Astrocyte (in vitro differentiated cells and primary cell): ENCODE results near the gene RALGPS1.

Experiments
- EZH2 ChIP-seq: IDR thresholded peaks from 2 replicates; pipeline ENCODE4 v1.6.1; 2012; ENCODE audit warnings: mild to moderate bottlenecking, low read length, inconsistent platforms; ENCODE audit not compliant: insufficient read depth
- TF ChIP-seq, protein P1 (sequence below): IDR thresholded peaks from 2 replicates; pipeline ENCODE4 v1.5.1; 2011; ENCODE audit warnings: low read depth, mild to moderate bottlenecking, inconsistent platforms, low read length, moderate library complexity; ENCODE audit not compliant: insufficient read depth

DNA sequence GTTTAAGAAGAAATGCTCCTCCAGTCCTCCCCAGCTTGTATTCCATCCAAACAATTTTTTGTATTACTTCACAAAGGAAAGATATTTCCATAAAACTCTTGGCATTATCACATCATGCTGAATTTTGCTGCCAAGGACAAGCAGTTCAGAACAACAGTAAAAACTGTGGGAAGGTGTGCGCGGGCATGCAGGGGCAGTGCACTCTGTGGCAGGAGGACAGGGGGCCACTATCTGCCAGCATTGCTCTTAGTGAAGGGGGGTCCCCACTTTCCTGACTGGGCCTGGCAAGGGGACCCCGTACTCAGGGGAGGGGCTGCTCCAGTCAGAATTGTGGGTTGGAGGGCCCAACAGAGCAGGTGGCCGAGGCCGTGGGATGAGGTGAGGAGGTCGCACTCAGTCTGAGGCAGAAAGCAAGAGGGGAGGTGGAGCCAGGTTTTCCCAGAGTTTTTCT lies 175.1 kb downstream of the RALGPS1 start:
- TF ChIP-seq, protein P1, sequence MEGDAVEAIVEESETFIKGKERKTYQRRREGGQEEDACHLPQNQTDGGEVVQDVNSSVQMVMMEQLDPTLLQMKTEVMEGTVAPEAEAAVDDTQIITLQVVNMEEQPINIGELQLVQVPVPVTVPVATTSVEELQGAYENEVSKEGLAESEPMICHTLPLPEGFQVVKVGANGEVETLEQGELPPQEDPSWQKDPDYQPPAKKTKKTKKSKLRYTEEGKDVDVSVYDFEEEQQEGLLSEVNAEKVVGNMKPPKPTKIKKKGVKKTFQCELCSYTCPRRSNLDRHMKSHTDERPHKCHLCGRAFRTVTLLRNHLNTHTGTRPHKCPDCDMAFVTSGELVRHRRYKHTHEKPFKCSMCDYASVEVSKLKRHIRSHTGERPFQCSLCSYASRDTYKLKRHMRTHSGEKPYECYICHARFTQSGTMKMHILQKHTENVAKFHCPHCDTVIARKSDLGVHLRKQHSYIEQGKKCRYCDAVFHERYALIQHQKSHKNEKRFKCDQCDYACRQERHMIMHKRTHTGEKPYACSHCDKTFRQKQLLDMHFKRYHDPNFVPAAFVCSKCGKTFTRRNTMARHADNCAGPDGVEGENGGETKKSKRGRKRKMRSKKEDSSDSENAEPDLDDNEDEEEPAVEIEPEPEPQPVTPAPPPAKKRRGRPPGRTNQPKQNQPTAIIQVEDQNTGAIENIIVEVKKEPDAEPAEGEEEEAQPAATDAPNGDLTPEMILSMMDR: no peak
- TF ChIP-seq EZH2: no peak
